ENCODE results near the gene BNIP3.

BNIP3 gene

DNA sequence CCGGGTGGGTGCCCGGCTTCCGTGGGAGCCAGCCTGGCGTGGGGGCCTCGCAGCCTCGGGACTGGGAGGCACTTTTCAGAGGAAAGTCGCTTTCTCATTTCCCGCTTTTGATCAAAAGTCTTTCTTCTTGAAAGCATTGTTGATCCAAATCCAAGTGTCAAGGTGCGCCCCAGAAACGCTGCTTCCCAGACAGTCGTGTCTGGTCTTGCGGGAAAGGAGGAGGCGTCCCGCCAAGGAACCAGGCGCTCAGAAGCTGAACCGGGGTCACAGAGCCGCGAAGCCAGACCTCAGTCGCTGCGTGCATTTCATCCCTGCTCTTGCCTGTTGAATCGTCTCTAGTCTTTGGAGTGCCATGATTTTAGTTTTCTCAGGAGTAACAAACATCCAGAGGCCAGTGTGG lies 1.1 kb upstream of the BNIP3 start:
- Histone ChIP-seq H3K27ac (ENCODE audit: low read length) (no peak overlapping the region), H3K27me3 (ENCODE audit: insufficient read depth, low read length, poor library complexity) (no peaks in the 10 kb centered on the region), H3K36me3 (ENCODE audit: insufficient read depth, low read length) (no peaks in the 10 kb centered on the region), H3K4me2 (ENCODE audit: insufficient read depth, low read length) (no peak overlapping the region), H3K79me2 (ENCODE audit: insufficient read depth, low read length) (no peaks in the 10 kb centered on the region), H3K9ac (ENCODE audit: low read depth, low read length) (no peak overlapping the region), H4K20me1 (ENCODE audit: insufficient read depth, low read length) (no peaks in the 10 kb centered on the region), H2AFZ (ENCODE audit: low read depth, low read length) (no peak overlapping the region), H3K4me3 (ENCODE audit: low read depth in 1 of 2, low read length in 2 of 2) (no peak overlapping the region), H3K9me3 (ENCODE audit: insufficient read depth, low read length, severe bottlenecking) (no peaks in the 10 kb centered on the region), H3K4me1 (ENCODE audit: insufficient read depth, low read length) (no peaks in the 10 kb centered on the region)
- no peak for TF ChIP-seq EZH2 (IDR thresholded peaks at IDR 0.05; ENCODE audit: borderline replicate concordance, low read depth, low read length, severe bottlenecking)
- TF ChIP-seq, protein P1, sequence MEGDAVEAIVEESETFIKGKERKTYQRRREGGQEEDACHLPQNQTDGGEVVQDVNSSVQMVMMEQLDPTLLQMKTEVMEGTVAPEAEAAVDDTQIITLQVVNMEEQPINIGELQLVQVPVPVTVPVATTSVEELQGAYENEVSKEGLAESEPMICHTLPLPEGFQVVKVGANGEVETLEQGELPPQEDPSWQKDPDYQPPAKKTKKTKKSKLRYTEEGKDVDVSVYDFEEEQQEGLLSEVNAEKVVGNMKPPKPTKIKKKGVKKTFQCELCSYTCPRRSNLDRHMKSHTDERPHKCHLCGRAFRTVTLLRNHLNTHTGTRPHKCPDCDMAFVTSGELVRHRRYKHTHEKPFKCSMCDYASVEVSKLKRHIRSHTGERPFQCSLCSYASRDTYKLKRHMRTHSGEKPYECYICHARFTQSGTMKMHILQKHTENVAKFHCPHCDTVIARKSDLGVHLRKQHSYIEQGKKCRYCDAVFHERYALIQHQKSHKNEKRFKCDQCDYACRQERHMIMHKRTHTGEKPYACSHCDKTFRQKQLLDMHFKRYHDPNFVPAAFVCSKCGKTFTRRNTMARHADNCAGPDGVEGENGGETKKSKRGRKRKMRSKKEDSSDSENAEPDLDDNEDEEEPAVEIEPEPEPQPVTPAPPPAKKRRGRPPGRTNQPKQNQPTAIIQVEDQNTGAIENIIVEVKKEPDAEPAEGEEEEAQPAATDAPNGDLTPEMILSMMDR (IDR thresholded peaks at IDR 0.05; ENCODE audit: borderline replicate concordance, extremely low read depth, low read length, poor library complexity, severe bottlenecking): no peak
- no peak for ATAC-seq (ENCODE audit: insufficient read depth, low read depth)
- DNase-seq: no peak

DNA sequence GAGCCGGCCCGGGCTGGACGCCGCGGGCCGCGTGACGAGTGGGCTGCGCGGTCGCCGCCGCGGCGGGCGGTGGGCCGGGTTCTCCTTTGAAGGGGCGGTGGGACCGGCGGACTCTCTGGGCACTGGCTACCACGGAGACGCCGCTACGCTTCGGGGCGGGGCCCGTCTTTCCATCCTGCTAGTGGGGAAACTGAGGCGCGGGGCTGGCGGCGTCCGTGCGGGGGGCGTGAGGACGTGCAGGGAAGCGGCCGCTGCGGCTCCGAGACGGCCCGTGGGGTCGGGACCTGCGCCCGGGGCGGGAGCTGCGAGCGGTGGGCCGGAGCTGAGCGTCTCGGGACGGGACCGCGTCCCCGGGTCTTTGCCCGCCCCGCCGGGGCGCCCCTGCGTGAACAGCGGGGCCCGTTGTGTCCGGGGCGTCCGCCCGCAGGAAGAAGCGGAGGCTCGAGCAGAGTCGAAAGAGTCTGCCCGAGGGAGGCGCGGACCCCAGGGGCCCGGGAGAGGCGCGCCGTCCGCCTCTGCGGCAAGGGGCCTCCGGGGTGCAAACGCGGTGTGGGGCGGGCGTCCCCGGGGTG lies 548 bp upstream of the BNIP3 start:
- Histone ChIP-seq H3K4me2 (ENCODE audit: insufficient read depth, low read length) (no peak overlapping the region), H3K9ac (ENCODE audit: low read depth, low read length) (no peak overlapping the region), H3K79me2 (ENCODE audit: insufficient read depth, low read length) (no peaks in the 10 kb centered on the region), H3K27me3 (ENCODE audit: insufficient read depth, low read length, poor library complexity) (no peaks in the 10 kb centered on the region), H3K9me3 (ENCODE audit: insufficient read depth, low read length, severe bottlenecking) (no peaks in the 10 kb centered on the region), H3K36me3 (ENCODE audit: insufficient read depth, low read length) (no peaks in the 10 kb centered on the region), H3K4me3 (ENCODE audit: low read depth in 1 of 2, low read length in 2 of 2) (no peak overlapping the region), H3K4me1 (ENCODE audit: insufficient read depth, low read length) (no peaks in the 10 kb centered on the region), H3K27ac (ENCODE audit: low read length) (no peak overlapping the region), H2AFZ (ENCODE audit: low read depth, low read length) (no peak overlapping the region), H4K20me1 (ENCODE audit: insufficient read depth, low read length) (no peaks in the 10 kb centered on the region)
- TF ChIP-seq, protein P1 (IDR thresholded peaks at IDR 0.05; ENCODE audit: borderline replicate concordance, extremely low read depth, low read length, poor library complexity, severe bottlenecking): no peak
- no peak for TF ChIP-seq EZH2 (IDR thresholded peaks at IDR 0.05; ENCODE audit: borderline replicate concordance, low read depth, low read length, severe bottlenecking)
- no peak for DNase-seq
- no peak for ATAC-seq (ENCODE audit: insufficient read depth, low read depth)

DNA sequence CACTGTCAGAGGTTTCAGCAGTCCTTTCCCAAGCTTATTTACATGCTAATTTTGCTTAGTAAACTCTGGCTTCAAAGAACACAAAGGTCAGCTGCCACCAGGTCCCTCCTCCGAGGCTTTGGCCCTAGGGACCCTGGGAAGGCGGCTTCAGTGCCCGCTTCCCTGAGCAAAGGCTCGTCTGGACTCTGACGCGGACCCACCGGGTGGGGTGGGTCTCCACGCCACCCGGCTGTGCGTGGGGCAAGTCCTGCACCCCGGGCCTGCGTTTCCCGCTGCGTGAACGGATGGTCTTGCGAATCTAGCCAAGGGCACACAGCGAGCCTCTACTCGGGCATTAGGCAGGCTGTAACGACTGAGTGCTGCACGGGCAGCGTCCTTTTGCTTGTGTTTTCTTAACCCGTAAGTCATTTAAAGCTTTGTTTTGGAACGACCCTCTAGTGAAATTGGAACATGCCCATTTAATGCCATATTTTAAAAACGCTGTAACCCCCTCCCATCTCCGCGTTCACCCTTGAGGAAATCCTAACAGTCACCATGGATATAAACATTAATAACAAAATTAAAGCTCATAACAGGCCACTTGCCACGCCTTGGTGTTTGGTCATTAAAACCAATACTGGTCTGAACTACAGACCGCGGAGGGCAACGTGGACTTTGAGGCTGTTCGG lies 828 bp downstream of the BNIP3 start:
- no peak for TF ChIP-seq EZH2 (IDR thresholded peaks at IDR 0.05; ENCODE audit: borderline replicate concordance, low read depth, low read length, severe bottlenecking)
- TF ChIP-seq, protein P1 (IDR thresholded peaks at IDR 0.05; ENCODE audit: borderline replicate concordance, extremely low read depth, low read length, poor library complexity, severe bottlenecking): no peak
- Histone ChIP-seq H2AFZ (ENCODE audit: low read depth, low read length) (no peak overlapping the region), H3K27ac (ENCODE audit: low read length) (no peak overlapping the region), H3K36me3 (ENCODE audit: insufficient read depth, low read length) (no peaks in the 10 kb centered on the region), H3K4me3 (ENCODE audit: low read depth in 1 of 2, low read length in 2 of 2) (no peak overlapping the region), H4K20me1 (ENCODE audit: insufficient read depth, low read length) (no peaks in the 10 kb centered on the region), H3K4me2 (ENCODE audit: insufficient read depth, low read length) (no peak overlapping the region), H3K9me3 (ENCODE audit: insufficient read depth, low read length, severe bottlenecking) (no peaks in the 10 kb centered on the region), H3K79me2 (ENCODE audit: insufficient read depth, low read length) (no peaks in the 10 kb centered on the region), H3K4me1 (ENCODE audit: insufficient read depth, low read length) (no peaks in the 10 kb centered on the region), H3K27me3 (ENCODE audit: insufficient read depth, low read length, poor library complexity) (no peaks in the 10 kb centered on the region), H3K9ac (ENCODE audit: low read depth, low read length) (no peak overlapping the region)
- no peak for DNase-seq
- no peak for ATAC-seq (ENCODE audit: insufficient read depth, low read depth)
